Testis (tissue), 3 donors: ENCODE results near the gene STK39. TPM values are rescaled to one million over a fixed set of nuclear protein-coding genes. Genes with fewer than 3 reads are reported as not detected.

ENCODE experiments used
- DNase-seq: peaks from one replicate; pipeline ENCODE4 v3.0.0-alpha.2; 2019
- H3K27ac ChIP-seq, 2 donors: fragments of 200-600 bp; sonication (generic); one replicate each; pipeline ENCODE4 v1.5.1; 2019
- H3K27me3 ChIP-seq: fragments of 200-600 bp; sonication (generic); one replicate; pipeline ENCODE4 v1.5.1; 2019
- H3K36me3 ChIP-seq: fragments of 200-600 bp; sonication (generic); one replicate; pipeline ENCODE4 v1.5.1; 2017; ENCODE audit warnings: low read depth; ENCODE audit errors: missing control alignments
- H3K4me1 ChIP-seq: fragments of 200-600 bp; sonication (generic); one replicate; pipeline ENCODE4 v1.5.1; 2019
- H3K4me3 ChIP-seq, 2 donors: fragments of 200-600 bp; sonication (generic); one replicate each; pipeline ENCODE4 v1.5.1; 2017 to 2019
- H3K9me3 ChIP-seq: fragments of 200-600 bp; sonication (generic); one replicate; pipeline ENCODE4 v1.5.1; 2017
- POLR2A ChIP-seq: fragments of 450-650 bp; IDR thresholded peaks from one replicate; pipeline ENCODE4 v1.6.1; 2017; ENCODE audit warnings: antibody characterized with exemption, mild to moderate bottlenecking, moderate library complexity
- WGBS, 2 donors: methylation state at CpG; one replicate each; pipeline ENCODE4 v1.1.5; 2018; 5-methylcytosine and 5-hydroxymethylcytosine counted together
- intact Hi-C: fragments of 100-400 bp; cut with DNase I; formaldehyde crosslinking; loops from one replicate; pipeline ENCODE4 v1.15.1; 2023; ENCODE audit warnings: low total_unique reads
- polyA plus RNA-seq: library from polyadenylated mRNA; stranded (reverse); fragments of 350-450 nt; fragmentation: Illumina TruSeq; extraction: RNeasy Lipid Tissue Mini Kit (QIAGEN cat#74804); gene quantifications from one replicate; pipeline ENCODE4 v1.2.3, GENCODE V29; 2014; ENCODE audit warnings: low read depth, low replicate concordance; ENCODE audit not compliant: insufficient read depth
- total RNA-seq, 2 donors: library from RNA; depleted of rRNA; stranded (reverse); fragments of >200 nt; gene quantifications; one replicate each; pipeline ENCODE4 v1.2.3, GENCODE V29; 2016
- TF ChIP-seq, protein P1 (sequence below), 3 experiments: fragments of 450-650 bp in 2 of 3; fragments of 200-600 bp in 1 of 3; sonication (generic) in 1 of 3; IDR thresholded peaks; one replicate each; pipeline ENCODE4 v1.5.1; 2016 to 2019; ENCODE audit warnings: antibody characterized with exemption in 3 of 3, mild to moderate bottlenecking in 2 of 3, moderate library complexity in 1 of 3

Gene STK39
- total and polyA plus RNA-seq, 3 donors from 2014 or later, result 26.4 to 70.7 (median 41.8) TPM

DNA sequence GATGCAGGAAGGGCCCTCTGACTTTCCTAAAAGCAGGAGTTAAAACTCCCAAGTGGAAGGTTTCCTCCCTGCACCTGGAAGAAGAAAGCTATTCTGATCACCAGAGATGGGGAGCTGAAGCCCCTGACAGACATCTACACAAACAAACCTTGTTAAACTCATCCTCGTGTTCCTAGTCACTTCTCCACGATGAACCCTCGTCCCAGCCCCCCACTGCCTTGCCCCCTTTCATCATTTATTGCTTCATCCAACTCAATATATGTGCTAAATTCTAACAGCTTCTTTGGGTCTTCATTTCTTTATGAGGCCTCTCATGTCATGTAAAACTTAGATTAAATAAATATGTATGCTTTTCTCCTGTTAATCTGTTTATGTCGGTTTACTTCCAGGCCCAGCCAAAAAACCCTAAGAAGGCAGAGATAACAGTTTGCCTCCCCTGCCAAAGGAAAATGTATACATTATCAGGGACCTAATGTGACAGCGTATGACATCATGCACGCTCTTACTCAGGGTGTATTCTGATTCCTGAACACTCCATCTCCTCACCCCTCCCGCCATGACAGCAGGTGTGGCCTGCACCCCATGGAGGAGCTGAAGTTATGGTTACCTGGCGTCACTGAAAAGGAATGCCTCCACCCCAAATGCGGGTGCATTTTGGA is 287.2 kb downstream of the STK39 start:
- Histone ChIP-seq H3K27me3 (no peaks in the 10 kb centered on the region), H3K4me3 (no peak overlapping the region), H3K9me3 (no peaks in the 10 kb centered on the region), H3K4me1 (no peaks in the 10 kb centered on the region), H3K36me3 (no peaks in the 10 kb centered on the region), H3K27ac (no peak overlapping the region)
- TF ChIP-seq, protein P1, sequence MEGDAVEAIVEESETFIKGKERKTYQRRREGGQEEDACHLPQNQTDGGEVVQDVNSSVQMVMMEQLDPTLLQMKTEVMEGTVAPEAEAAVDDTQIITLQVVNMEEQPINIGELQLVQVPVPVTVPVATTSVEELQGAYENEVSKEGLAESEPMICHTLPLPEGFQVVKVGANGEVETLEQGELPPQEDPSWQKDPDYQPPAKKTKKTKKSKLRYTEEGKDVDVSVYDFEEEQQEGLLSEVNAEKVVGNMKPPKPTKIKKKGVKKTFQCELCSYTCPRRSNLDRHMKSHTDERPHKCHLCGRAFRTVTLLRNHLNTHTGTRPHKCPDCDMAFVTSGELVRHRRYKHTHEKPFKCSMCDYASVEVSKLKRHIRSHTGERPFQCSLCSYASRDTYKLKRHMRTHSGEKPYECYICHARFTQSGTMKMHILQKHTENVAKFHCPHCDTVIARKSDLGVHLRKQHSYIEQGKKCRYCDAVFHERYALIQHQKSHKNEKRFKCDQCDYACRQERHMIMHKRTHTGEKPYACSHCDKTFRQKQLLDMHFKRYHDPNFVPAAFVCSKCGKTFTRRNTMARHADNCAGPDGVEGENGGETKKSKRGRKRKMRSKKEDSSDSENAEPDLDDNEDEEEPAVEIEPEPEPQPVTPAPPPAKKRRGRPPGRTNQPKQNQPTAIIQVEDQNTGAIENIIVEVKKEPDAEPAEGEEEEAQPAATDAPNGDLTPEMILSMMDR (IDR thresholded peaks at IDR 0.05), result no peak
- no peak for TF ChIP-seq POLR2A
- 90 to 93% methylated on average over 9 of the region's 9 CpGs for WGBS, 2 donors
- intact Hi-C loops, result no loop called here
- no peak for DNase-seq

DNA sequence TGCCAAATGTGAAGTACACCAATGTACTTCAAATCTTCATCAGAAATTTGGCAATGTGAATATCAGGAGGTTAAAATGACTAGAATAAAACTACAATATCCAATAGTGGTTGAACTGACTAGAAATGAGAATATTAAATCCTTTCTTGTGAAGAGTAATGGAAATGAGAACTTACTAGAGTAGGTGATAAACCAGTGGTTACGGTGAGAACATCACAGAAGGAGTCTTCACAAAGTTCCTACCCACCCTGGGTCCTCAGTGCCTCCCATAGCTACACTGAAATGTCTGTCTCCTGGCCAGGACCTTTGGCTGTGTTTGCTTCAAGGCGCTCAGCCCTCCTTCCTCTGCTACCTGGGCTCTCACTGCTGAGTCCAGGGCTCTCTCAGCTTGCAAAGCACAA is 289.7 kb downstream of the STK39 start:
- no peak for DNase-seq
- no peak overlapping the region for H3K4me3 ChIP-seq
- TF ChIP-seq POLR2A, result no peak
- TF ChIP-seq, protein P1 (IDR thresholded peaks at IDR 0.05), result no peak
- H3K36me3 ChIP-seq, result no peaks in the 10 kb centered on the region
- no peaks in the 10 kb centered on the region for H3K9me3 ChIP-seq
- WGBS, 2 donors, result 90 to 100% methylated on average over 2 of the region's 2 CpGs
- H3K27ac ChIP-seq, result no peak overlapping the region
- intact Hi-C loops, result no loop called here
- no peaks in the 10 kb centered on the region for H3K4me1 ChIP-seq
- H3K27me3 ChIP-seq, result no peaks in the 10 kb centered on the region

DNA sequence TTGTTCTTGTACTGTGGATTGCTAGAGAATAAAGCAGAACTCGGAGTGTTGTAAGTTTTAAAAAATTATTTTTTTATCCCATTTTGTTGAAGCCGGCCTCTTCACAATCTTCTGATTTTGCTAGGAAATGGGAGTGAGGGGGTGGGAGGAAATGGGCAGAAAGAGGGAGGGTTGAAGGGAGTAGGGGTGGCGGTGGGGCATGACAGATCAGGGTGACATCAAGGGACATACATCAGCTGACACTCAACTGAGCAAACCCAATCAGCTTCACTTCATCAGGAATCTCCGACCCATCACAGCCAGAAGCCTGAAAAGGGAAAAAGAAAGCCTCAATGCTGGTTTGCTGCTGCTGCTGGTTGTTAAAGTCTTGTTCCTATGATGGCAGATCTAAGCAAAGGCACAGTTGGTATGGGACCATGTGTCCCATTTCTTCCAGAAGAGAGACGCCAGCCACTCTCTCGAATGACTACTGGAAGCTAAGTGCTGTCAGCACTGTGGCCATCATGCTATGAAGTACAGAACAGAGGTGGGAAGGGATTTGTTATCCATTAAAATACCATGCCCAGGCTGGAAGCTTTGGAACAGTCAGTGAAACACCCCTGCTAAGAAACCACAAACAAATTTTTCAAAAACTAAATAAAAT is 292.0 kb downstream of the STK39 start:
- Histone ChIP-seq H3K4me1 (no peaks in the 10 kb centered on the region), H3K27ac (no peak overlapping the region), H3K4me3 (no peak overlapping the region), H3K9me3 (no peaks in the 10 kb centered on the region), H3K36me3 (no peaks in the 10 kb centered on the region), H3K27me3 (no peaks in the 10 kb centered on the region)
- TF ChIP-seq, protein P1 (IDR thresholded peaks at IDR 0.05), result no peak
- TF ChIP-seq POLR2A, result no peak
- intact Hi-C loops, result no loop called here
- WGBS, 2 donors, result 91 to 93% methylated on average over 6 of the region's 6 CpGs
- no peak for DNase-seq

DNA sequence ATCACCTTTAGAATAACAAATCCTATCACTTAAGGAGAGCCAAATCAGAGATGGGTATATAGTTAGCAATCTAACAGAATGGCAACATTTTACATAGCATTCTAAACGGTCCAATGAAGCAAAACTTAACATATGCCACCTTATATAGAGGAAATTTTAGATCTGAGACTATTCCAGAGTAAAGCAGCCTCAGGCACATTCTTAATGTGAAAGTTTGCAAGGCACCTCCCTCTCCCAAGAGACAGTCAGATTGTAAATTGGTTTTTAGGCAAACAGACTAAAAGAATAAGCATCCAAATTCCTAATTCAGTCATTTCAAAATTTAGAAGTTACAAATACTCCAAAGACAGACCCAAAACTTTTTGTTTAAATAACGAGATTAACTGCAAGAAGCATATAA is 292.9 kb downstream of the STK39 start:
- no peak for DNase-seq
- Histone ChIP-seq H3K9me3 (no peaks in the 10 kb centered on the region), H3K36me3 (no peaks in the 10 kb centered on the region), H3K4me1 (no peaks in the 10 kb centered on the region), H3K4me3 (no peak overlapping the region), H3K27ac (no peak overlapping the region), H3K27me3 (no peaks in the 10 kb centered on the region)
- intact Hi-C loops, result no loop called here
- 68 to 80% methylated on average over 2 of the region's 2 CpGs for WGBS, 2 donors
- TF ChIP-seq POLR2A, result no peak
- TF ChIP-seq, protein P1 (IDR thresholded peaks at IDR 0.05), result no peak

DNA sequence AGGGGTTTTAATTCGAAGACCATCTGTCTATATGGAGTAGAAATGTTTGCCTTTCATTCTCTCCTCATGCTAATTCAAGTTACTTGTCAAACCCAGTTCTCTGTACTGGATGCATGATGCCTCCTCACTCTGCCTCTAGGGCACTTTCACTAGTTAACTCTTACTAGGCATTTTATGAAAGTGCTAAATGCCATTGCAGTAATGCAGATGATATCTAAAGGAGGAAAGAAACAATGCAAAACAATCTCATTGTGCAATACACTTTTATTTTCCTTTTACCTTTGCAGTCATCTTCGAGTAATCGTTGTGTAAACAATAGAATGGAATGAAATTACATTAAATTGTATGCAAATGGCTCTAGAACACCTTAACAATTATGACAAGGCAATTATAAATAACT is 293.6 kb downstream of the STK39 start:
- 86 to 91% methylated on average over 3 of the region's 3 CpGs for WGBS, 2 donors
- no peaks in the 10 kb centered on the region for H3K36me3 ChIP-seq
- no peaks in the 10 kb centered on the region for H3K9me3 ChIP-seq
- no peaks in the 10 kb centered on the region for H3K4me1 ChIP-seq
- TF ChIP-seq, protein P1 (IDR thresholded peaks at IDR 0.05), result no peak
- H3K27me3 ChIP-seq, result no peaks in the 10 kb centered on the region
- DNase-seq, result no peak
- no peak overlapping the region for H3K27ac ChIP-seq
- intact Hi-C loops, result no loop called here
- H3K4me3 ChIP-seq, result no peak overlapping the region
